Measurements from ENCODE around the gene CFD. TPM values are rescaled to one million over a fixed set of nuclear protein-coding genes. Genes with fewer than 3 reads are reported as not detected.

CFD gene
- total RNA-seq, 1 experiment from 2014 or later, result 1.7 TPM

- TF ChIP-seq, protein P1, sequence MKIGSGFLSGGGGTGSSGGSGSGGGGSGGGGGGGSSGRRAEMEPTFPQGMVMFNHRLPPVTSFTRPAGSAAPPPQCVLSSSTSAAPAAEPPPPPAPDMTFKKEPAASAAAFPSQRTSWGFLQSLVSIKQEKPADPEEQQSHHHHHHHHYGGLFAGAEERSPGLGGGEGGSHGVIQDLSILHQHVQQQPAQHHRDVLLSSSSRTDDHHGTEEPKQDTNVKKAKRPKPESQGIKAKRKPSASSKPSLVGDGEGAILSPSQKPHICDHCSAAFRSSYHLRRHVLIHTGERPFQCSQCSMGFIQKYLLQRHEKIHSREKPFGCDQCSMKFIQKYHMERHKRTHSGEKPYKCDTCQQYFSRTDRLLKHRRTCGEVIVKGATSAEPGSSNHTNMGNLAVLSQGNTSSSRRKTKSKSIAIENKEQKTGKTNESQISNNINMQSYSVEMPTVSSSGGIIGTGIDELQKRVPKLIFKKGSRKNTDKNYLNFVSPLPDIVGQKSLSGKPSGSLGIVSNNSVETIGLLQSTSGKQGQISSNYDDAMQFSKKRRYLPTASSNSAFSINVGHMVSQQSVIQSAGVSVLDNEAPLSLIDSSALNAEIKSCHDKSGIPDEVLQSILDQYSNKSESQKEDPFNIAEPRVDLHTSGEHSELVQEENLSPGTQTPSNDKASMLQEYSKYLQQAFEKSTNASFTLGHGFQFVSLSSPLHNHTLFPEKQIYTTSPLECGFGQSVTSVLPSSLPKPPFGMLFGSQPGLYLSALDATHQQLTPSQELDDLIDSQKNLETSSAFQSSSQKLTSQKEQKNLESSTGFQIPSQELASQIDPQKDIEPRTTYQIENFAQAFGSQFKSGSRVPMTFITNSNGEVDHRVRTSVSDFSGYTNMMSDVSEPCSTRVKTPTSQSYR (CRISPR knock-in tag; IDR thresholded peaks at IDR 0.05), result no peak
Observed at GRCh38 chr19:823565-824121, 35.8 kb upstream of the CFD start (continued).

DNA sequence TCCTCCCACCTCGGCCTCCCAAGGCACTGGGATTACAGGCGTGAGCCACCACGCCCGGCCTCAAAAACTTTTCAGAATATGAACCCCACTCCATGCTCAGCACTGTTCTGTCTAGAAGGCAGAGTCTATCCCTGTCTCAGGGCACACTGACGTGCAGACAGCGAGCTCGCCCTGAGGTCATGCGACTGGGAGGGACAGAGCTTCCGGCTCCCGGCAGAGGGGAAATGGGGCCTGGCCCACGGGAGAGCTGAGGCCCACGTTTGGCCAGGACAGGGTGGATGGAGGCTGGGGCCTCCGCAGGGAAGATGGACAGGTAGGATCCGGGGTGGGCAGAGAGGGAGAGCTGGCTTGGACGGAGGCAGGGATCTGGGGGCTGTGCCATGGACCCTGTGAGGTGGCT lies 34.6 kb upstream of the CFD start:
- no peak overlapping the region for H3K27ac Mint-ChIP-seq
- POLR2A ChIA-PET, result interaction anchor here (1.2 kb wide), 1 partner anchor 11 kb away, joined by 4 read pairs; no protein-coding TSS in a partner anchor
- DNase-seq (ENCODE audit: low spot score), result no peak
- no peaks in the 10 kb centered on the region for H3K36me3 Mint-ChIP-seq
- CTCF ChIA-PET, result no interaction called here
- H3K4me1 Mint-ChIP-seq, result peaks cover 7% of the 10 kb centered on the region
- no peaks in the 10 kb centered on the region for H3K27me3 Mint-ChIP-seq (ENCODE audit: low read depth)
- no peaks in the 10 kb centered on the region for H3K9me3 Mint-ChIP-seq
- ATAC-seq, result no peak
- no peak overlapping the region for H3K4me3 Mint-ChIP-seq
- TF ChIP-seq USF2 (CRISPR knock-in tag; IDR thresholded peaks at IDR 0.05), result no peak
- TF ChIP-seq TP53 (CRISPR knock-in tag; IDR thresholded peaks at IDR 0.05), result no peak
- TF ChIP-seq, protein P2, sequence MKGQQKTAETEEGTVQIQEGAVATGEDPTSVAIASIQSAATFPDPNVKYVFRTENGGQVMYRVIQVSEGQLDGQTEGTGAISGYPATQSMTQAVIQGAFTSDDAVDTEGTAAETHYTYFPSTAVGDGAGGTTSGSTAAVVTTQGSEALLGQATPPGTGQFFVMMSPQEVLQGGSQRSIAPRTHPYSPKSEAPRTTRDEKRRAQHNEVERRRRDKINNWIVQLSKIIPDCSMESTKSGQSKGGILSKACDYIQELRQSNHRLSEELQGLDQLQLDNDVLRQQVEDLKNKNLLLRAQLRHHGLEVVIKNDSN (CRISPR knock-in tag; IDR thresholded peaks at IDR 0.05), result no peak
- TF ChIP-seq E2F5 (CRISPR knock-in tag; IDR thresholded peaks at IDR 0.05), result no peak
- TF ChIP-seq, protein P3, sequence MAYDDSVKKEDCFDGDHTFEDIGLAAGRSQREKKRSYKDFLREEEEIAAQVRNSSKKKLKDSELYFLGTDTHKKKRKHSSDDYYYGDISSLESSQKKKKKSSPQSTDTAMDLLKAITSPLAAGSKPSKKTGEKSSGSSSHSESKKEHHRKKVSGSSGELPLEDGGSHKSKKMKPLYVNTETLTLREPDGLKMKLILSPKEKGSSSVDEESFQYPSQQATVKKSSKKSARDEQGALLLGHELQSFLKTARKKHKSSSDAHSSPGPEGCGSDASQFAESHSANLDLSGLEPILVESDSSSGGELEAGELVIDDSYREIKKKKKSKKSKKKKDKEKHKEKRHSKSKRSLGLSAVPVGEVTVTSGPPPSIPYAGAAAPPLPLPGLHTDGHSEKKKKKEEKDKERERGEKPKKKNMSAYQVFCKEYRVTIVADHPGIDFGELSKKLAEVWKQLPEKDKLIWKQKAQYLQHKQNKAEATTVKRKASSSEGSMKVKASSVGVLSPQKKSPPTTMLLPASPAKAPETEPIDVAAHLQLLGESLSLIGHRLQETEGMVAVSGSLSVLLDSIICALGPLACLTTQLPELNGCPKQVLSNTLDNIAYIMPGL (CRISPR knock-in tag; IDR thresholded peaks at IDR 0.05), result no peak
- TF ChIP-seq ESRRA (CRISPR knock-in tag; IDR thresholded peaks at IDR 0.05; ENCODE audit: borderline replicate concordance), result no peak
- TF ChIP-seq, protein P4, sequence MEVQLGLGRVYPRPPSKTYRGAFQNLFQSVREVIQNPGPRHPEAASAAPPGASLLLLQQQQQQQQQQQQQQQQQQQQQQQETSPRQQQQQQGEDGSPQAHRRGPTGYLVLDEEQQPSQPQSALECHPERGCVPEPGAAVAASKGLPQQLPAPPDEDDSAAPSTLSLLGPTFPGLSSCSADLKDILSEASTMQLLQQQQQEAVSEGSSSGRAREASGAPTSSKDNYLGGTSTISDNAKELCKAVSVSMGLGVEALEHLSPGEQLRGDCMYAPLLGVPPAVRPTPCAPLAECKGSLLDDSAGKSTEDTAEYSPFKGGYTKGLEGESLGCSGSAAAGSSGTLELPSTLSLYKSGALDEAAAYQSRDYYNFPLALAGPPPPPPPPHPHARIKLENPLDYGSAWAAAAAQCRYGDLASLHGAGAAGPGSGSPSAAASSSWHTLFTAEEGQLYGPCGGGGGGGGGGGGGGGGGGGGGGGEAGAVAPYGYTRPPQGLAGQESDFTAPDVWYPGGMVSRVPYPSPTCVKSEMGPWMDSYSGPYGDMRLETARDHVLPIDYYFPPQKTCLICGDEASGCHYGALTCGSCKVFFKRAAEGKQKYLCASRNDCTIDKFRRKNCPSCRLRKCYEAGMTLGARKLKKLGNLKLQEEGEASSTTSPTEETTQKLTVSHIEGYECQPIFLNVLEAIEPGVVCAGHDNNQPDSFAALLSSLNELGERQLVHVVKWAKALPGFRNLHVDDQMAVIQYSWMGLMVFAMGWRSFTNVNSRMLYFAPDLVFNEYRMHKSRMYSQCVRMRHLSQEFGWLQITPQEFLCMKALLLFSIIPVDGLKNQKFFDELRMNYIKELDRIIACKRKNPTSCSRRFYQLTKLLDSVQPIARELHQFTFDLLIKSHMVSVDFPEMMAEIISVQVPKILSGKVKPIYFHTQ (CRISPR knock-in tag; IDR thresholded peaks at IDR 0.05), result no peak
- TF ChIP-seq, protein P5, sequence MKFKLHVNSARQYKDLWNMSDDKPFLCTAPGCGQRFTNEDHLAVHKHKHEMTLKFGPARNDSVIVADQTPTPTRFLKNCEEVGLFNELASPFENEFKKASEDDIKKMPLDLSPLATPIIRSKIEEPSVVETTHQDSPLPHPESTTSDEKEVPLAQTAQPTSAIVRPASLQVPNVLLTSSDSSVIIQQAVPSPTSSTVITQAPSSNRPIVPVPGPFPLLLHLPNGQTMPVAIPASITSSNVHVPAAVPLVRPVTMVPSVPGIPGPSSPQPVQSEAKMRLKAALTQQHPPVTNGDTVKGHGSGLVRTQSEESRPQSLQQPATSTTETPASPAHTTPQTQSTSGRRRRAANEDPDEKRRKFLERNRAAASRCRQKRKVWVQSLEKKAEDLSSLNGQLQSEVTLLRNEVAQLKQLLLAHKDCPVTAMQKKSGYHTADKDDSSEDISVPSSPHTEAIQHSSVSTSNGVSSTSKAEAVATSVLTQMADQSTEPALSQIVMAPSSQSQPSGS (CRISPR knock-in tag; IDR thresholded peaks at IDR 0.05; ENCODE audit: borderline replicate concordance, low read depth), result no peak
- TF ChIP-seq ATF3 (CRISPR knock-in tag; conservative IDR thresholded peaks at IDR 0.05), result no peak
- TF ChIP-seq, protein P6, sequence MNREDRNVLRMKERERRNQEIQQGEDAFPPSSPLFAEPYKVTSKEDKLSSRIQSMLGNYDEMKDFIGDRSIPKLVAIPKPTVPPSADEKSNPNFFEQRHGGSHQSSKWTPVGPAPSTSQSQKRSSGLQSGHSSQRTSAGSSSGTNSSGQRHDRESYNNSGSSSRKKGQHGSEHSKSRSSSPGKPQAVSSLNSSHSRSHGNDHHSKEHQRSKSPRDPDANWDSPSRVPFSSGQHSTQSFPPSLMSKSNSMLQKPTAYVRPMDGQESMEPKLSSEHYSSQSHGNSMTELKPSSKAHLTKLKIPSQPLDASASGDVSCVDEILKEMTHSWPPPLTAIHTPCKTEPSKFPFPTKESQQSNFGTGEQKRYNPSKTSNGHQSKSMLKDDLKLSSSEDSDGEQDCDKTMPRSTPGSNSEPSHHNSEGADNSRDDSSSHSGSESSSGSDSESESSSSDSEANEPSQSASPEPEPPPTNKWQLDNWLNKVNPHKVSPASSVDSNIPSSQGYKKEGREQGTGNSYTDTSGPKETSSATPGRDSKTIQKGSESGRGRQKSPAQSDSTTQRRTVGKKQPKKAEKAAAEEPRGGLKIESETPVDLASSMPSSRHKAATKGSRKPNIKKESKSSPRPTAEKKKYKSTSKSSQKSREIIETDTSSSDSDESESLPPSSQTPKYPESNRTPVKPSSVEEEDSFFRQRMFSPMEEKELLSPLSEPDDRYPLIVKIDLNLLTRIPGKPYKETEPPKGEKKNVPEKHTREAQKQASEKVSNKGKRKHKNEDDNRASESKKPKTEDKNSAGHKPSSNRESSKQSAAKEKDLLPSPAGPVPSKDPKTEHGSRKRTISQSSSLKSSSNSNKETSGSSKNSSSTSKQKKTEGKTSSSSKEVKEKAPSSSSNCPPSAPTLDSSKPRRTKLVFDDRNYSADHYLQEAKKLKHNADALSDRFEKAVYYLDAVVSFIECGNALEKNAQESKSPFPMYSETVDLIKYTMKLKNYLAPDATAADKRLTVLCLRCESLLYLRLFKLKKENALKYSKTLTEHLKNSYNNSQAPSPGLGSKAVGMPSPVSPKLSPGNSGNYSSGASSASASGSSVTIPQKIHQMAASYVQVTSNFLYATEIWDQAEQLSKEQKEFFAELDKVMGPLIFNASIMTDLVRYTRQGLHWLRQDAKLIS (CRISPR knock-in tag; IDR thresholded peaks at IDR 0.05; ENCODE audit: borderline replicate concordance), result no peak
- TF ChIP-seq E2F4 (CRISPR knock-in tag; IDR thresholded peaks at IDR 0.05; ENCODE audit: borderline replicate concordance, low read depth), result no peak
- TF ChIP-seq RELA (CRISPR knock-in tag; IDR thresholded peaks at IDR 0.05; ENCODE audit: borderline replicate concordance), result no peak
- TF ChIP-seq IRF2 (CRISPR knock-in tag; IDR thresholded peaks at IDR 0.05; ENCODE audit: borderline replicate concordance, low read depth), result no peak
- no peak for TF ChIP-seq NR1H2 (CRISPR knock-in tag; IDR thresholded peaks at IDR 0.05)

Measured in WTC11 (cell line).